Activated CD8-positive, alpha-beta T cell treated with anti-CD3 and anti-CD28 coated beads, Interleukin-2, amount 10 ng/mL, durations not matched to agents 7 days and 5 days (primary cell): ENCODE data around the gene POR. TPM values are rescaled to one million over a fixed set of nuclear protein-coding genes. Genes with fewer than 3 reads are reported as not detected.
"Not testable (repeated sequence)": the region's sequence is repeated elsewhere in the genome, so short reads cannot be mapped to it uniquely, and the experiment has no call there.

Experiments used
- ATAC-seq: fragments of 150-1000 bp; cut with Tn5 transposase; one replicate; pipeline ENCODE4 v1.10.0; 2021; ENCODE audit warnings: moderate library complexity
- CTCF ChIA-PET: fragments of 350-600 bp; sonication (Branson Sonifier 250); formaldehyde crosslinking; loops from one replicate; lab custom pipeline; 2021; ENCODE audit warnings: antibody characterized with exemption; lab: Charles Lee
- POLR2A ChIA-PET: fragments of 350-600 bp; sonication (Branson Sonifier 250); formaldehyde crosslinking; loops from one replicate; lab custom pipeline; 2021; ENCODE audit warnings: antibody characterized with exemption; lab: Charles Lee
- DNase-seq: peaks from one replicate; pipeline ENCODE4 v3.0.0-alpha.2; 2020
- H3K27ac Mint-ChIP-seq: one replicate; pipeline ENCODE4 v1.8.0; 2021; ENCODE audit warnings: mild to moderate bottlenecking, mixed read lengths
- H3K27me3 Mint-ChIP-seq: one replicate; pipeline ENCODE4 v1.8.0; 2021; ENCODE audit warnings: low read depth, mixed read lengths
- H3K36me3 Mint-ChIP-seq: one replicate; pipeline ENCODE4 v1.8.0; 2021; ENCODE audit warnings: low read depth, mixed read lengths
- H3K4me1 Mint-ChIP-seq: one replicate; pipeline ENCODE4 v1.8.0; 2021; ENCODE audit warnings: low read depth, mixed read lengths
- H3K4me3 Mint-ChIP-seq: one replicate; pipeline ENCODE4 v1.8.0; 2021; ENCODE audit warnings: mild to moderate bottlenecking, mixed read lengths
- H3K9me3 Mint-ChIP-seq: one replicate; pipeline ENCODE4 v1.8.0; 2022; ENCODE audit warnings: mixed read lengths; ENCODE audit not compliant: insufficient read depth
- total RNA-seq, 2 experiments: library from RNA; stranded (reverse); gene quantifications; one replicate each; pipeline ENCODE4 v1.2.3, GENCODE V29; 2021

Gene POR
- total RNA-seq, 2 experiments from 2014 or later: 31.8 to 32.2 TPM

DNA sequence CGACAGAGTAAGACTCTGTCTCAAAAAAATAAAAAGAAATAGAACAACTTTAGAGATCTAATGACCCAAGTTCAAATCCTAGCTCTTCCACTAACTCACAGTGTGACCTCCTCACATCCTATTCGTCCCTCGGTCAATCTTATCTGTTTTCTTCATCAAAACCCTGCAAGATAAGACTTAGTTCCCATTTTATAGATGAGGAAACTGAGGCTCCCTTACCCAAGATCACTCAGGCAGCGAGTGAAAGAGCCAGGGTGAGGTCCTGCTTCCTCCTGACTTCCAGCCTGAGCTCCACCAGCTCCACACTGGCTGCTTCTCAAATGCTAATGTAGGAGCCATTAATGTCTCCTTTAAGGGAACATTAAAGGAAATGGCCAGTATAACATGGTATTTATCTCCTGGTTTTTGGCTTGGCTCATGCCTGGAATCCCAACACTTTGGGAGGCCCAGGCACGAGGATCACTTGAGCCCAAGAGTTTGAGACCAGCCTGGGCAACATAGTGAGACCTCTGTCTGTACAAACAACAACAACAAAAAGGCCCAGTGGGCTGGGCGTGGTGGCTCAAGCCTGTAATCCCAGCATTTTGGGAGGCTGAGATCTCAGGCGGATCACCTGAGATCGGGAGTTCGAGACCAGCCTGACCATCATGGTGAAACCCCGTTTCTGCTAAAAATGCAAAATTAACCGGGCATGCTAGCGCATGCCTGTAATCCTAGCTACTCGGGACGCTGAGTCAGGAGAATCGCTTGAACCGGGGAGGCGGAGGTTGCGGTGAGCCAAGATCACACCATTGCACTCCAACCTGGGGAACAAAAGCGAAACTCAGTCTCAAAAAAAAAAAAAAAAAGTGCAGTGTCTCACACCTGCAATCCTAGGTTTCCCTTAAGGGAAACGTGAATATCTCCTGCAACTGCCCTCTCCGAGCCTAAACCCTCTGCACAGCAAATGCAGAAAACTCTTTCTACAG is 39.6 kb upstream of the POR start:
- H3K4me3 Mint-ChIP-seq: no peak overlapping the region
- DNase-seq (no peak), ATAC-seq (no peak)
- ChIA-PET POLR2A (interaction anchor here (1.7 kb wide), 1 partner anchor 172 kb away, joined by 5 read pairs; the partner anchor contains the start of genes MDH2 and STYXL1), CTCF (interaction anchor here (1.4 to 1.5 kb wide), 3 partner anchors 8 to 145 kb away, joined by 4 to 5 read pairs (median 4); no protein-coding TSS in a partner anchor)
- H3K27me3 Mint-ChIP-seq: peaks cover 2% of the 10 kb centered on the region
- H3K9me3 Mint-ChIP-seq: no peaks in the 10 kb centered on the region
- H3K4me1 Mint-ChIP-seq: peaks cover 21% of the 10 kb centered on the region
- H3K27ac Mint-ChIP-seq: no peak overlapping the region
- peaks cover 2% of the 10 kb centered on the region for H3K36me3 Mint-ChIP-seq

DNA sequence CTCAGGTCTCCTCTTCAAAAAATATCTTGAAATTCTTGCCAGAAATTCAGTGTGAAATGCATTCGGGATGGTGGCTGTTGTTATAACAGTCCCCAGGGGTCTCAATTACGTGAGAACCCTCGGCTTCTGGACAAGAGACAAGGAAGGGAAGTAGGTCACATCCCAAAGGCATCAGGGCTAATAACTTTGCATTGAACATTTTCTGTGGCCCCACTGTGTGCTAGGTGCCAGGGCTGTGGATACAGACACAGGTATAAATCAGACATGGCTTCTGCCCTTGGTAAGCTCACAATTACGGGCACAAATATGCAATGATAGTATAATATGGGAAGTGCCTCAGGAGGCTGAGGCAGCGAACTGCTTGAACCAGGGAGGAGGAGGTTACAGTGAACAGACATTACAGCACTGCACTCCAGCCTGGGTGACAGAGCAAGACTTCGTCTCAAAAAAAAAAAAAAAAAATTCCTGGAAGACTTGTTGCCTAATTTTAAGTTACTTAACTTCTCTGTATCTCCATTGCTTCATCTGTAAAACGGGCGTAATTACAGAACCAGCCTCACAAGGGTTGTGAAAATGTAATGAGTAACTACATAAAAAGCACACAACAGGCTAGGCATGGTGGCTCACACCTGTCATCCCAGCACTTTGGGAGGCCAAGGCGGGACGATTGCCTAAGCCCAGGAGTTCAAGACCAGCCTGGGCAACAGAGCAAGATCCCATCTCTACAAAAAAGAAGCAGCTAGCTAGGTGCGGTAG is 38.7 kb upstream of the POR start:
- no peaks in the 10 kb centered on the region for H3K9me3 Mint-ChIP-seq
- no peak overlapping the region for H3K27ac Mint-ChIP-seq
- no peak for ATAC-seq

GRCh38 chr7:75878312-75878768 is 36.6 kb upstream of the POR start:
- peak overlapping the region; percentile 95 for H3K4me3 Mint-ChIP-seq
- ATAC-seq (peak; percentile 48), DNase-seq (no peak)
- peaks cover 19% of the 10 kb centered on the region for H3K4me1 Mint-ChIP-seq
- H3K27me3 Mint-ChIP-seq: no peaks in the 10 kb centered on the region
- ChIA-PET CTCF (interaction anchor here (1.0 to 1.2 kb wide), 3 partner anchors 9 to 142 kb away, joined by 4 to 9 read pairs (median 5); no protein-coding TSS in a partner anchor), POLR2A (interaction anchor here (0.7 to 3.1 kb wide), 5 partner anchors 10 to 169 kb away, joined by 3 to 12 read pairs (median 4); partner anchors contain the start of gene STYXL1)
- no peaks in the 10 kb centered on the region for H3K9me3 Mint-ChIP-seq
- peaks cover 19% of the 10 kb centered on the region for H3K36me3 Mint-ChIP-seq
- H3K27ac Mint-ChIP-seq: peak overlapping the region; percentile 83

More for the DNA sequence above, 38.7 kb upstream of the POR start:
- Mint-ChIP-seq H3K27me3 (peaks cover 2% of the 10 kb centered on the region), H3K4me3 (no peak overlapping the region), H3K36me3 (peaks cover 4% of the 10 kb centered on the region), H3K4me1 (peaks cover 19% of the 10 kb centered on the region)
- ChIA-PET POLR2A (interaction anchor here (1.7 kb wide), 1 partner anchor 171 kb away, joined by 5 read pairs; the partner anchor contains the start of genes MDH2 and STYXL1), CTCF (interaction anchor here (1.1 to 1.5 kb wide), 4 partner anchors 9 to 144 kb away, joined by 4 to 5 read pairs (median 4); no protein-coding TSS in a partner anchor)
- no peak for DNase-seq

GRCh38 chr7:75878769-75879611 is 36.0 kb upstream of the POR start, which contains the start of gene RHBDD2:
RHBDD2 (plus strand) TSS chr7:75879034; CDS start chr7:75879083, 49 bp downstream.
- CTCF ChIA-PET: interaction anchor here (1.0 to 2.1 kb wide), 4 partner anchors 10 to 141 kb away, joined by 4 to 9 read pairs (median 6); no protein-coding TSS in a partner anchor
- H3K4me1 Mint-ChIP-seq: peaks cover 19% of the 10 kb centered on the region
- no peaks in the 10 kb centered on the region for H3K27me3 Mint-ChIP-seq
- H3K27ac Mint-ChIP-seq: peak within 1 kb of the TSS; percentile 90
- POLR2A ChIA-PET: interaction anchor here (0.7 to 3.1 kb wide), 6 partner anchors 10 to 168 kb away, joined by 4 to 12 read pairs (median 4); partner anchors contain the start of genes POR and STYXL1
- peak; percentile 92 for ATAC-seq
- DNase-seq: peak; percentile 97
- H3K9me3 Mint-ChIP-seq: no peaks in the 10 kb centered on the region
- peak within 1 kb of the TSS; percentile 95 for H3K4me3 Mint-ChIP-seq
- peaks cover 21% of the 10 kb centered on the region for H3K36me3 Mint-ChIP-seq

GRCh38 chr7:75879771-75880184 is 35.2 kb upstream of the POR start:
- CTCF ChIA-PET: interaction anchor here (2.1 kb wide), 1 partner anchor 140 kb away, joined by 7 read pairs; no protein-coding TSS in a partner anchor
- H3K36me3 Mint-ChIP-seq: peaks cover 28% of the 10 kb centered on the region
- POLR2A ChIA-PET: interaction anchor here (0.9 to 3.1 kb wide), 3 partner anchors 11 to 36 kb away, joined by 4 to 12 read pairs (median 6); partner anchors contain the start of gene POR
- H3K9me3 Mint-ChIP-seq: no peaks in the 10 kb centered on the region
- peak overlapping the region; percentile 95 for H3K4me3 Mint-ChIP-seq
- DNase-seq: peak; percentile 38
- peaks cover 19% of the 10 kb centered on the region for H3K4me1 Mint-ChIP-seq
- H3K27ac Mint-ChIP-seq: peak overlapping the region; percentile 90
- H3K27me3 Mint-ChIP-seq: no peaks in the 10 kb centered on the region
- peak; percentile 19 for ATAC-seq

DNA sequence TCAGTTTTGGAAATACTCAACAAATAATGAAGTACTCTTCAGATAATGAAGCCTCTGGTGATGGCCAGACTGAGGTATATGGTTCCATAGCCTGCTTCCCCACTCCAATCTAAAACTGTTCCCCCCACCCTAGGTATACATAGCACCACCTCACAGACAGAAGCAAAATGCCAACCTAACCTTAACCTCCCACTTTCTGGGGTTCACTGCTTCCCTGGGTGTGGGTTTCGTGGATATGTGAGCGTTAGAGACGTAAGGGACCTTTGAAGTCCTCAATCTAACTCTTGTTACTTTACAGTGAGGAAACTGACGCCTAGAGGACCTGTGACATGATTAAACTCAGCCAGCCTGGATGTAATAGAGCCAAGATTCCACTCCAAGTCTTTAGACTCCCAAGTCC is 34.7 kb upstream of the POR start:
- ATAC-seq: no peak
- Mint-ChIP-seq H3K27me3 (no peaks in the 10 kb centered on the region), H3K4me1 (peaks cover 19% of the 10 kb centered on the region), H3K36me3 (peaks cover 28% of the 10 kb centered on the region), H3K27ac (no peak overlapping the region), H3K9me3 (no peaks in the 10 kb centered on the region), H3K4me3 (peak overlapping the region; percentile 95)
- CTCF ChIA-PET: interaction anchor here (2.1 kb wide), 1 partner anchor 140 kb away, joined by 7 read pairs; no protein-coding TSS in a partner anchor
- POLR2A ChIA-PET: interaction anchor here (0.9 to 3.1 kb wide), 3 partner anchors 10 to 35 kb away, joined by 4 to 12 read pairs (median 6); partner anchors contain the start of gene POR
- no peak for DNase-seq

GRCh38 chr7:75881436-75882095 is 33.4 kb upstream of the POR start:
- Mint-ChIP-seq H3K36me3 (peaks cover 34% of the 10 kb centered on the region), H3K27me3 (no peaks in the 10 kb centered on the region), H3K4me3 (no peak overlapping the region), H3K9me3 (no peaks in the 10 kb centered on the region), H3K4me1 (peaks cover 19% of the 10 kb centered on the region), H3K27ac (no peak overlapping the region)
- DNase-seq (no peak), ATAC-seq (no peak)
- POLR2A ChIA-PET: no interaction called here
- CTCF ChIA-PET: no interaction called here

DNA sequence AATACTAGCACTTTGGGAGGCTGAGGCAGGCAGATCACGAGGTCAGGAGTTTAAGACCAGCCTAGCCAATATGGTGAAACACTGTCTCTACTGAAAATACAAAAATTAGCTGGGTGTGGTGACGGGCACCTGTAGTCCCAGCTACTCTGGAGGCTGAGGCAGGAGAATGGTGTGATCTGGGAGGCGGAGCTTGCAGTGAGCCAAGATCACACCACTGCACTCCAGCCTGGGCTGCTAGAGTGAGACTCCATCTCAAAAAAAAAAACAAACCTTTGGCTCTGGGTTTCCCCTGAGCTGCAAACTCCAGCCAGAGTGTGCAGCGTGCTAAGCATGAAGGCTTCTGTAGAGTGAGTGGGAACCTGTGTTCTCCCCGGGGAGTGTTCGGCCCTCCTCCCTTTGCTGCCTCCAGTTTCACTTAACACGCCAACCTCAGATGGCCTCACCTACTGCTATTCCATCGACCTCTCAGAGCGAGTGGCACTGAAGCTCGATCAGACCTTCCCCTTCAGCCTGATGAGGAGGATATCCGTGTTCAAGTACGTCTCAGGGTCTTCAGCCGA is 31.6 kb upstream of the POR start:
- POLR2A ChIA-PET, H3K4me3 Mint-ChIP-seq, H3K27me3 Mint-ChIP-seq, ATAC-seq, DNase-seq, H3K27ac Mint-ChIP-seq, H3K9me3 Mint-ChIP-seq: not testable (repeated sequence)
- CTCF ChIA-PET: interaction anchor here (1.0 kb wide), 1 partner anchor 428 kb away, joined by 3 read pairs; no protein-coding TSS in a partner anchor
- H3K4me1 Mint-ChIP-seq: peaks cover 13% of the 10 kb centered on the region
- H3K36me3 Mint-ChIP-seq: peaks cover 42% of the 10 kb centered on the region

DNA sequence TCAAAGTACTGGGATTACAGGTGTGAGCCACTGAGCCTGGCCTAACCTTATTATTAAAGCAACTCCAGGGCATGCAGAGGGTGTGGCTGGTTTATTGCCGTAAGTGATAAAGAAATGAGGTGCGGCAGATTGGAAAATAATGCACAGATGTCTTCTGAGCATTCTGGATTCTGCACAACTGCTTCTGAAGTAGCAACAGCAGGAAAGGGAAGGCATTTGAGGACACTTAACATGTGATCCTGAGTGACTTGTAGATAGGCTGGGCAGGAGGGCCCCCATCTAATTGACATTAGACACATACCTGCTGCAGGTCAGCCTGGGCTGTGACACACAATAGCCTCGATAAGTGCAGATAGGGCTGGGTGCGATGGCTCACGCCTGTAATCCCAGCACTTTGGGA is 30.5 kb upstream of the POR start:
- POLR2A ChIA-PET: no interaction called here

More for the DNA sequence above, 30.5 kb upstream of the POR start:
- Mint-ChIP-seq H3K4me1 (peaks cover 14% of the 10 kb centered on the region), H3K27ac (no peak overlapping the region), H3K36me3 (peaks cover 44% of the 10 kb centered on the region), H3K9me3 (no peaks in the 10 kb centered on the region), H3K4me3 (no peak overlapping the region), H3K27me3 (no peaks in the 10 kb centered on the region)
- CTCF ChIA-PET: interaction anchor here (0.7 kb wide), 1 partner anchor 490 kb away, joined by 3 read pairs; no protein-coding TSS in a partner anchor
- ATAC-seq: no peak
- no peak for DNase-seq
